GM18868 (cell line): Measurements from ENCODE around the gene DYNLT3.

ENCODE experiments used
- ATAC-seq: cut with Tn5 transposase; IDR thresholded peaks from one replicate; pipeline ENCODE4 v1.9.1; 2021; ENCODE audit warnings: mild to moderate bottlenecking, moderate library complexity; ENCODE audit not compliant: unreplicated experiment

The DYNLT3 gene

GRCh38 chrX:37846934-37847732 is at the start of gene DYNLT3:
DYNLT3 (minus strand) TSS chrX:37847571; CDS start chrX:37847510, 61 bp downstream.
- peak; percentile 99 for ATAC-seq

DNA sequence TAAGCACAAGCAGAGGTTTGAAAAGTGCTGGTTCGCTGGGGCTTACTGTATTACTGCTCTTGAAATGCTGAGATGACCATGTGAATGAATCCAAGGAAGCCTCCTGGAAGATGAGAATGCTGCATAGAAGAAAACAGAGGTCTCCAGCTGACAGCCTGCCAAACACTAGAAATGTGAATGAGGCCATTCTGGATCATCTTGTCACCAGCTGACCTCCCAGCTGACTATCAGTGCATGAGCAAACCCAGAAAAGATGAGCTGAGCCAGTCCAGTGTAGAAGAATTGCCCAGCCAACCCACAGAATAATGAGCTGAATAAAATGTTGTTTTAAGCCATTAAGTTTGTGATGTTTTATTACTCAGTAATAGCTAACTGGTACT is 49.1 kb upstream of the DYNLT3 start:
- no peak for ATAC-seq

DNA sequence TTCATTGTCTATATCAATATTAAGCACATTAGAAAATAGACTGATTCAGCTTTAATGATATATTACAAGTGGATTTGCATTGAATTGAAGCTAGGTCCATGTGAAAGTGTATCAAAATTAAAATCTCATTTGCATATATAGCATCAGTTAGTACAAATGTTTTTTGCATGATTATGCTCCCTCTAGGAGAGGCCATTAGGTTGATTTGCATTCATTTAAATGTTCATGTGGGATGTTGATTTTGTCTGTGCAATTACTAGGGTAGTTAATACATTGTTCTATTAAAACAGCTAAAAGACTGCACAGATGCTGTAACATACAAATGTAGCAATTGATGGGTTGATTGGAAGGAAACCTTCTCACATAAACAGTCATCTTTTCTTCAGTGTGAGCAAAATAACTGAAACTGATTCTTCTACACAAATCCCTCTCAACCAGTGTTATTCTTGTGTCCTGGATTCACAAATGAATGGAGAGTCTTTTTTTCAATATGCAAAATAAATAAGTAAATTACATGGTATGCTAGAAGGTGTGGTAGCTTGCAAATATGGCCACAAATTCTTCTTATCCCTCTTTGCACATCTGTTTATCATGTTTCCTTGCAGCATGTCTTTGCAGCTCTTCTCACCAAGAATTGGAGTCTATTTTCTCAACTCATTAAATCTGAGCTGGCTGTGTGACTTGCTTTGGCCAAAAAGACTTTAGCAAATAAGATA is 48.6 kb upstream of the DYNLT3 start:
- no peak for ATAC-seq

DNA sequence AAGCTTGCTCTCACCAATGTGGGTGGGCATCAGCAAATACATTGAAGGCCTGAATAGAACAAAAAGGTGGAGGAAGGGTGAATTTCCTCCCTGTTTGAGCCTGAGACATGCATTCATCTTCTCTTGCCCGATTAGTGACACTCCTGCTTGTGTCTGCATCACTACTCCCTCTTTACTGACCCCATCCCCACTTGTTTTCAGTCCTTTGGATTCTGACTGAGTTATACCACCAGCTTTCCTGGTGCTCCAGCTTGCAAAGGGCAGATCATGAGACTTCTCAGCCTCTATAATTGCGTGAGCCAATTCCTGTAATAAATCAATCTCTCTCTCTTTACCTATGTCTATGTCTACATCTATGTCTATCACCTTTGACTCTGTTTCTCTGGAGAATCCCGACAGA is 47.4 kb upstream of the DYNLT3 start:
- ATAC-seq, result no peak

- no peak for ATAC-seq
These were observed 40.6 kb upstream of the DYNLT3 start for GRCh38 chrX:37888010-37888409.

DNA sequence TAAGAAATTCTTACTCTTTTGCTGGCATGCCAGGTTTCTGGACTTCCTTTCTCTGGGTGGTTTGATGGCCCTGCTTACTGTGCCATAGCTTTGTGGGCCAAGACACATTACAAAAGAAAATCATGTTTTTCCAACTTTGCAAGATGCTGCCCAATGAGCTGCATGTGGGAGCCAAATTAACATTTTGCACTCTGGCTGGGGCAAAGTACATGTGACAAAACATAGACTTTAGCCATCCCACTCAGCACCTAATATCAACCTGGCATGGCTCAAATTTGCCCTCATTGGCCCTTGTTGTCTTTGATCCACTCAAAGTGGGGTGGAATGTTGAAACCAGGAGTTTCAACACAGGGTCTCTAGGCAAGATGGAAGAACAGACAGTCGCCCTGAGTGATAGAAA is 40.0 kb upstream of the DYNLT3 start:
- no peak for ATAC-seq

DNA sequence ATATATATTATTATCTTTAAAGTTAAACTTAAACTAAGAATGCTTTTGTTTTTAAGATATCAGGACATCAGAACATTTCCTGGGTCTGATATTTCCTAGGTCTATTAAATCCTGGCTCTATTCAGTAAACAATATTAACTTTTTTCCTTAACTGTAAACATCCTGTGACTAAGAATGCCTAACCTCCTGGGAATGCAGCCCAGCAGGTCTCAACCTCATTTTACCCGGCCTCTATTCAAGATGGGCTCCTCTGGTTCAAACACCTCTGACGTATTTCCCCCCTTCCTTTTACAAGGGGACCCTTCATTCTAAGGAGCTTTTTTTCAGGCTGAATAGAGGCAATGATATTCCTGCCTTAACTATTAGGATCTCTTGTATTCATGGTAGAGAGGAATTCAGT is 35.8 kb upstream of the DYNLT3 start:
- ATAC-seq, result no peak

DNA sequence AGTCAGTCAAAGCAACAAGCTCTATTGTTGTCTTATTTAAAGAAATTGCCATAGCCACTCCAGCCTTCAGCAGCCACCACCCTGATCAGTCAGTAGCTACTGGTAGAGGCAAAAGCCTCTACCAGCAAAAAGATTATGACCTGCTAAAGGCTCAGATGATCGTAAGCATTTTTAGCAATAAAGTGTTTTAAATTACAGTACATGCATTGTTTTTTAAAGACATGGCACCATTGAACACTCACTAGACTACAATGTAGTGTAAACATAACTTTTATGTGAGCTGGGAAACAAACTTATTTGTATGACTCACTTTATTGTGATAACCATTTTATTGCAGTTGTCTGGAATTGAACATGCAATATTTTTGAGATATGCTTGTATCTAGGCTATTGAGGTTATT is 32.3 kb upstream of the DYNLT3 start:
- no peak for ATAC-seq

DNA sequence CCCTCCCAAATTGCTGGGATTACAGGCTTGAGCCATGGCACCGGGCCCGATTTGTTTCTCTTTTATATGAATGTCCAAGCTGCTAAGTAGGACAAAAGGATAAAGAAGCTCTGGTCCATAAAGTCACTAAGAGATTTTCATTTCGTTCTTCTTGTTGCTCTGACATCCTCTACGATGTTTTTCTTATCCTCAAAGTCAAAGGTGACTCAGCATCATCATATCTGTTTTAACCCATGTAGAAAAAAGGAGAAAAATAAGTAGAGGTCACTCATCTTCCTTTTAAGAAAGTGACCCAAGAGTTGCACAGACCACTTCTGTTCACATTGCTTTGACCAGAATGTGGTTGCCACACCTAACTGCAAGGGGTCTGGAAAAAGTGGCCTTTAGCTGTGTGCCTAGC is 29.3 kb upstream of the DYNLT3 start:
- no peak for ATAC-seq

DNA sequence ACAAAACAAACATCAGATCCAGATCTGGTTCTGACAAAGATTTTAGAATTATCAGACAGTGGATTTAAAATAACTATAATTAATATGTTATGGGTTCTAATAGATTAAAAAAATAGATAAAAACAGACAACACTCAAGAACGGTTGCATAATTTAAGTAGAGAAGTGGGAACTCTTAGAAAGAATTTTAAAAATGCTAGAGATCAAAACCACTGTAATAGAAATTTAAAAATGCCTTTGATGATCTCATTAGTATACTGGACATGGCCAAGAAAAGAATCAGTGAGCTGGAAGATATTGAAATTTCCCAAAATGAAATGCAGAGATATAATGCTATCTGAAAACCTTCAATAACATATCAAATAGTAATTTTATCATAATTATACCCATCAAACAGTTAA is 28.3 kb upstream of the DYNLT3 start:
- no peak for ATAC-seq

DNA sequence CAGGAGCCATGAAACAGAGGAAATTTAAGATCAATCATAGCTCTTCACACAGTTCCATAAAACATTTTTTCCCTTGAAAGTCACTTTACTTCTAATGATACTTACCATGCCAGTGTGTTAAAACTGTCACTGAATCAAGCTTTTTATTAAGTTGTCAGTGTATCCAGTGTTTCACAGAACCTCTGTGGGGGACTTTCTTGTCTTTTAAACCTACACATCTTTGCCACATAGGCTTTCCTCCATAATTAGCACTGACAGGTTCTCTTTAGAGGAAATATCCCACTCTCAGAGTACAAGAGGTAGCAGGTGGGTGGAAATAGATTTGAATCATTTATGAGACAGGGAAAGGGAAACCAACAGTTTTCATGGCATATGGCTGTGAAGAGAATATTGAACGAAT is 25.8 kb upstream of the DYNLT3 start:
- no peak for ATAC-seq

DNA sequence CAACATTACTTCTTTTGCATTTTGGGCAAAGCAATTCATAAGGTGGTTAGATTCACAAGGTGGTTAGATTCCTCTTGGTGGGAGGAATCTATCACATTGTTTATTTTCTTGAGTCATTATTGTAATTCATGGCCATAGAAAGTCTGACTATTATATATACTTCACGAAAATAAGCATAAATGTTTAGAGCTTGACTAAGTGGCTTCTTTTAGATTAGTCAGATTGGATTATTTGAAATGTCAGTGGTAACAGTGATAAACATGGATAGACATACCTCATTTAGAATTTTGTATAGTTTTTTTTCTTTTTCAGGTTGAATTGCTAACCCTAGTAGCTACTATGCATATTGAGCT is 24.9 kb upstream of the DYNLT3 start:
- ATAC-seq, result no peak

DNA sequence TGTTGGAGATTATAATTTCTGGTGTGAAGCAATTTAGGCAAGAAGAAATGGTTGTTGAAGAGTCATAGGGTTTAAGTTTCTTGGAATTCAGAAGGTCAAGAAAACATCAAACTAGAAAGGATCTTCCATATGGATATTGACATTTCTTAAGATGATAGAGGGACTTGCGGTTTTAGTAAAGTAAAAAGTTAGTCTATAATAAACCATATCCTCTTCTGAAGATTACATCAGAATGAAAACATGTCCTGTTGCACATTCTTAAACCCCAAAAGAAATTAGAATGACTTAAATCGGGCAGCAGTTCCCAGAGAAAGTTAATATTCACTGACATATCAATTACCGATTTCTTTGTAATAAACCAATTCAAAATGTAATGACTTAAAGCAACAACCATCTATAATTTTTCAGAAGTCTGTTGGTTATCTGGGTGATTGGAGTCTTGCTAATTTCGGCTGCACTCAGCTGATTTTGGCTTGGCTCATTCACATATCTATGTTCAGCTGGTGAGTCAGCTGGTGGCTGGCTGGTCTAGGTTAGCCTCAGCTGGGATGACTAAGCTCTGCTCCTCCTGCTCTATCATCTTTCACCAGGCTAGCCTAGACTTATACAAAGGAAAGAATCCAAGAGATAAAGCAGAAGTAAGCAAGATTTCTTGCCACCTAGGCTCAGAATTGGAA is 24.4 kb upstream of the DYNLT3 start:
- no peak for ATAC-seq

- ATAC-seq, result no peak
These were observed 20.3 kb upstream of the DYNLT3 start for GRCh38 chrX:37867536-37868153.

DNA sequence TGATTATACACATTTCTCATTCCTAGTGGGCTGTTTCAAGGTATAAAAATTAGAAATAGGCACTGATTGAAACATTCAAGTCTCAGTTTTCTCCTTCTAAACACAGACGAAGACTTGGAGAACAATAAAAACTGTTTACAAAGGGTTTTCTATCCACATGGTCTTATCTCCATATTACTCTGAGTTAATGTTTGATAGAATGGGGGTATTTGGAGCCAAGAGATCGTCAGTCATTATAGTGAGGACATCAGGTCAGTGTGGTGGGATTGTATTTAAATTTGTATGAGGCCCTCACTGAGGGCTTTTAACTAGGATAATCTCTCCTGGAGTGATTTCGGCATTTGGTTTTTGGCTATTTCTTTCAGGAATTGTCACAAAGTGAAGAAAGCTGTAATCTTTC is 16.4 kb upstream of the DYNLT3 start:
- no peak for ATAC-seq

DNA sequence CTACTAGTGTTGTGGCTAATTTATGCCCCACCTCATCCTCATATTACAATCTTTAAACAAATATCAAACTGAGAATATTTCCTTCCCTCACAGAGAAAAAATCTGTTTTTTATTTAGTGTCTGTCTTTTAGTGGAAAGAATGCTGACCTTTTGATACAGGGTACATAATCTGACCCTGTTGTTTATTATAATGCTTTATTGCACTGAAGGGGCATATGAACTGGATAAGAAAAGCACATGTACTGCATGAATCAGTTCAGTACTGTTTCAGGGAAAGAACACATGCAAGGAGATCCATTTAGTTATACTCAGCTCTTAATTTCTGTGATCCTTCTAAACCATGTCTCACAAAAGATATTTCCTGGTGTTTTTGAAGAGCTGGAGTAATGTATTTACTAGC is 15.5 kb upstream of the DYNLT3 start:
- no peak for ATAC-seq

DNA sequence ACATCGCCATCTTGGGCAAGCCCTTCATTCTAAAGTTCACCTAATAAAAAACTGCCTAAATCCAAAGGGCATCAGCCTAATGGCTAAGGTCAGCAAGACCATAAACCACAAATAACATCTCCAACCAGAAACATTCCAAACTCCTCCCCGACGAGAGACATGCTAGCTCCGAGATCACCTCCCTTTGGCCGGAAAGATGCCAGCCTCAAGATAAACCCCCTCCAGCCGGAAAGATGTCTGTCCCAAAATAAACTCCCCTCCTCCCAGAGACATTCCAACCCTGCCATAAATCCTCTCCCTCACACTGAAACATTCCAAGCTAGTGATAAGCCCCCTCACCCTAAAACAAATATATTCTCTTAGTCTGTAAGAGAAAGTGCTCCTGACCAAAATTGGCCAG is 13.3 kb upstream of the DYNLT3 start:
- ATAC-seq, result no peak

- ATAC-seq, result no peak
These were observed 7.4 kb upstream of the DYNLT3 start for GRCh38 chrX:37854748-37855147.

DNA sequence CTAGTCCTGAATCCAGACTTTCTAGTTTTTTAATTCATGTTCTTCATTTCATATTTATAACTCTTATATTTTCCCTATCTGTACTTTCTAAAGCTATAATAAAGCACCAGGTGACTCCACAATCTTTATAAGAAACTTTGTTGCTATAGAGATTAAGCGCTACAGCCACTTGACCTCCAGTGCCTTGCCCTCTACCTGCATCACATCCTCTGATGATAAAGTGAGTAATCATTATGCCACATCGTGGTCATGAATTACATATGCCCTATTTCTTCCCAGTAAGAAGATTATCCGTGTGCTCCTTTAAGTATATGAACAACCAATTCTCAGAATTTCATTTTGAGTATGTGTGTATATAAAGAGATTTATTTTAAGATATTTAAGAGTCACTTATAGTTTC is 6.8 kb upstream of the DYNLT3 start:
- no peak for ATAC-seq

- peak; percentile 23 for ATAC-seq
These were observed 394 bp upstream of the DYNLT3 start for GRCh38 chrX:37847733-37848197.

- ATAC-seq, result no peak
These were observed 825 bp downstream of the DYNLT3 start for GRCh38 chrX:37846558-37846933.

GRCh38 chrX:37846141-37846540 is 1.2 kb downstream of the DYNLT3 start:
- no peak for ATAC-seq
